HG02943 (cell line): ENCODE measurements around the gene TCIRG1.
"Not testable (repeated sequence)": the region's sequence is repeated elsewhere in the genome, so short reads cannot be mapped to it uniquely, and the experiment has no call there.

ENCODE experiments used
- ATAC-seq: cut with Tn5 transposase; IDR thresholded peaks from one replicate; pipeline ENCODE4 v1.9.1; 2021; ENCODE audit warnings: mild to moderate bottlenecking, low read depth, moderate library complexity; ENCODE audit not compliant: unreplicated experiment

Gene TCIRG1

DNA sequence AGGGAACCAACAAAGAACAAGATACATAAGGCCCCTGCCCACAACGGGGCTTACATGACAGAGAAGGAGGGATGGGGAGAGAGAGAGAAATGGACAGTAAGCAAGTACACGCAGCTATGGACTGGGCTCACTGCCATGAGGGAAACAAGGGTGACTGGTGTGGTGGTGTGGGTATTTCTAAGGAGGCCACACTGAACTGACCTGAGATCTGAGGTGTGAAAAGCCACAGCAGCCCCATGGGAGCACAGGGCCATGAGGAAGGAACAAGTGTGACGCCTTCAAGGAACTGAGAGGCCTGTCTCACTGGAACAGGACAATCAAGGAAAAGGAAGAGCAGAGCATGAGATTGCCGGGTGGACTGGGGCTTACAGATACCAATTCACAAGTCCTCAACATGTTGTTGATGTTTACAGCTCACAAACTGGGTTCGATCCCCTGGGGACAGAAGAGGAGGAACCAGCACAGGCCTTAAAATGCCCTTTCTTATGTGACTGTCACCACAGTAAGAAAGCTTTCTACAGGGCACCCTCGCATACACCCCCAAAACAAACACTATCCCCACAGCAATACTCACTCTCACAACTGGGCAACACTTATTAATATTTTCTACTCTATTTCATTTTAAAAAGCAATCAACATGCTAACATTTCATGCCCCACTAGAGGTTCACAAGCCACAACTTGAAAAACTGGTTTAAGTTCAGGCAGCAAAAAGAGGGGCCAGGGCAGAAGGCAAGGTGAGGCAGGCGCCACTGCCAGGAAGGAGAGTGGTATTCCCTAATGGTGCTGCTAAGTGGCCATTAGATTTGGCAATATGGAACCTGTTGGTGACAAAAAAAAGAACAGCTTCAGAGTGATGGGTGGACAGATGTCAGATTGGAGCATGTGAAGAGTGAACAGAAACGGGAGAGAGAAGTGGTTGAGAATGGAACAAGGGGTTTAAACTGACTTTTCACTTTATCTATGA, 39.1 kb downstream of the TCIRG1 start:
- no peak for ATAC-seq

DNA sequence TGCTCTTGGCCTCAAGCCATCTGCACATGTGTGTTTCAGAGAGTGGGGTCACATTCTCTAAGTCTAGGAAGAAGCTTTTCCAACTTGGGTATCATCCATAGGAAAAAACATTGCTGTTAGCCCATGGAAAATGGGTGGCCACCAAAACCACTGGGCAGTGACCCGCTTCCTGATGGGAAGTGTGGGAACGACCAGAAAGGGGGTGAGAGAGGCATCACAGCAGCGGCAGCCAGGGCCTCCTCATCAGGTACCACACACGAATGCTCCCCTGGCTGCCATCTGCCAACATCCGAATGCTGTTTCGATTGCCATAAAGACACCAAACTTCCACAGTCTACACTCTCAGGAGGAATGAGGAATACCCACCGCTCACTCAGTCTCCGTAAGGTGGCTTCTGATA, 42.0 kb downstream of the TCIRG1 start:
- ATAC-seq = no peak

DNA sequence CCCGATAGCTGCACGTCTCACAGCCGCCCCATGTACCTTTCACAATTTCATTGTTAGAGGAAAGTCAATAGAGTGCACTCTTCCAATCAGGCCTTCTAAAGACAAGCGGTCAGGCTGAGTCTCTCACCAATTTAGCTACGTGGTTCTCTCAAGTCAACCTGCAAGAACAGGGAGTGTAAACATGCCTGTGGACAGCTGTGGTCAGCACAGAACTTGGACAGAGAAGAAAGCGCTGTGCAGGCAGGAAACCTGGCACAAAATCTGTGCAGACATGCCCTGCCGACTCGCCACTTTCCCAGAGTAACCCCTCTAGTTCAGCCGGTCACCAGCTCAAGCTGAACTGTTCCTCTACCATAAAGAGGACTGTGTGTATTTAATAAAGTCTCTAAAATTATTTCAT, 42.9 kb downstream of the TCIRG1 start:
- ATAC-seq = no peak

DNA sequence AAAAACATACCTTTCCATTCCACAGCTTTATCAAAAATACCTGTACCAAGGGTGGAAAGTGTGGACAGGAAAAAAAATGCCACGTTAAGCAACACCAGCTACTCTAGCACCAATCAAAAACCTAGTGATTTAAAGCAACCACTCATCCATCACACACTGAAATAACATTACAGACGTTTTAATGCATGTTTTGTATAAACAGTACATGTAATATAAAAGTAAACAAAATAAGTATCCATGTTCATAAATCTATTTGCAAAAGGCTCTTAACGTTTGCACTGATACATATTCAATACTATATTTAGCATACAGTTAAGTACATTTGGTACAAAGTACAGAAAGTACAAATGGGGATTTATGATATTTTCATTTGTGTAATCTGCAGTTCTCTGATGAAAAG, 43.7 kb downstream of the TCIRG1 start:
- no peak for ATAC-seq

DNA sequence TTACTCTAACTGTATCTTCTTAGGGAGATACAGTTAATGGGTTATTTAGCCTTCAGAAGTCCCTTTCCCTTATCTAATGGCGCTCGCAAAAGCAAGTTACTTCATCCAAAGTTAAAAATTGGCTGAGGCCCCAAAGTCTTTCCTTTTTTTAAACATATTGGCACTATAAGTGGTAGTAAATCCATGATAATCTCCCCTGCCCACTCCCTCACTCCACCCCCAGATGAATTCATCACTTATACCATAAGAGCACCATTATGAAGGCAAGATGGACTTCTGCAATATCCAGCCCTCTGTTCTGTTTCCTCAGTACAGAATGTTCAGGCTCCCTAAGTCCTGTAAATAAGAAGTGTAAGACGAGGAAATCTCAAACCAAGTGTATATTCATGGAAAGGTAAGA, 44.7 kb downstream of the TCIRG1 start:
- no peak for ATAC-seq

DNA sequence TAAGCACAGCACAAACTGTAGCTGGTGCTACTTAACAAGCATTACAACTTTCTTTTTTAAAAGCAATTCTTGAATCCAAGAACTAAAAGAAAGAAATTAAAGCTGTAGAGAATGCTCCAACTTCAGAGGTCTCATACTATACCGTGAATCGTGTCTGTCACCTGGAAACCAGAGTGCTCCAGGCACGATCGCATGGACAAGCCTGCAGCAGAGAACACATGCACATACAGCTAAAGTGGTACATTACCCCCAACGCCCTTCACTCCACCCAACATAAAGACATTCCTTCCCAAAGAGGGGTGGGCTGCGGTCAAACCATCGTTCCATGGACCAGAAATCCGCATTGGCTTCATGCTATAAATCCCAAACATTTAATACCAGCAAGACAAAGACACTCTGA, 50.9 kb downstream of the TCIRG1 start:
- ATAC-seq = no peak

DNA sequence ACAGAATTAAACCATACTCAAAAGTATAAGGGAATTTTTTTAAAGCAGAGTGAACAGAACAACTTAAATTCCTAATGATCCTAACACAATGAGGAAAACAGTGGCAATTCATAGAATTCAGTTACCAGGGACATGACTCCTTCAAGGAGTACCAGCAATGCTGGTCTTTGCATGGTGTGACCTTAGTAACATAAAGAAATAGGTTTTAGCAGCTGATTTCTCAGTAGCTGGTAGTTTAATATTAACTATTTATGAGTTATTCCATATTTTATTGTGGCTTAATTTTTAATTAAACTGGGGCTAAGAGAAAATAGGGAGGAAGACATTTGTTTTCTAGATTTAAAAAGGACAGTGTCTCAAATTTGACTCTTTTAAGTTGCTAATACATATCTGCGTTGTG, 51.5 kb downstream of the TCIRG1 start:
- ATAC-seq = no peak

DNA sequence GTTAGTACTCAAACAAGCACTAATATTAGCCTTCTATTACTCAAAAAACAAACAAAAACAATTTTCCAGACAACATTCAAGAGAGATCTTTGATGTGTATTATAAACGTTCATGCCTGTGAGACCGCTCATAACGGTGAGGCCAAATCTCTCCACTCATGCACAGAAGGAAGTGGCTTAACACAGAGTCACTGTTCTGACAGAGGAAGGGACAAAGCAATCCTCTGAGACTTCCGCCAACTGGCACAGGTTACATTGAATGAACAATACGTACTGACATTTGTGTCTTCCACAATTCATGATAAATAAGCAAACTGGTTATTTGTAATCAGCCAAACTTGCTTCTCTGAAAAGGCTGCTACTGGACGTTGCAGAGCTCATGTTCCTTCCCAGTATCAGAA, 51.9 kb downstream of the TCIRG1 start:
- ATAC-seq = no peak

DNA sequence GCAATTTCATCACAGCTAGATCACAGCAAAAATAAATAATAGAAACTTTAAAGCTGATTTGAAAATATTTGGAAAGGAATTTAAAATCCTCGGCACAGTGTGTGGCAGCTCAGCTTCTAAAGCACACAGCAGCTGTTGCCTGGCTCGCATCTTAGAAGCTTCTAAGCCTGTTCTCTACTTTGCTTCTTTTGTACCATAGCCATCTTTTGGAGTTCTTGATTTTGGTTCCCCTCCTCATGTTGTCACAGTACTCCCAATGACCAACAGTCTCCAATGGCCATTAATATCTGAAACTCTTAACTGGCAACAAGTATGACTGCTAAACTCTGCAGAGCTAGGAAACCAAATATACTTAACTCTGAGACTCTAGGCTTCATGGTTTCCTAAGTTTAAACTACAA, 53.6 kb downstream of the TCIRG1 start:
- ATAC-seq = no peak

DNA sequence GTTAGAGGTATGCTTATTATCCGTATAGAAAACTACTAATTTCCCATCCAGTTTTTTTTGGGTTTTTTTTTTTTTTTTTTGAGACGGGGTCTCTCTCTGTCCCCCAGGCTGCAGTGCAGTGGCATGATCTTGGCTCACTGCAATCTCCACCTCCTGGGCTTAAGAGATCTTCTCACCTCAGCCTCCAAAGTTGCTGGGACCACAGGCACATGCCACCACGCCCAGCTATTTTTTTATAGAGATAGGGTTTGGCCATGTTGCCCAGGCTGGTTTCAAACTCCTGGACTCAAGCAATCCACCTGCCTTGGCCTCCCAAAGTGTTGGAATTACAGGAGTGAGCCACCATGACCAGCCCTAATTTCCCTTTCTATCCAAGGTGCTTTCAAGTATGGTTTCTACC, 54.1 kb downstream of the TCIRG1 start:
- not testable (repeated sequence) for ATAC-seq

DNA sequence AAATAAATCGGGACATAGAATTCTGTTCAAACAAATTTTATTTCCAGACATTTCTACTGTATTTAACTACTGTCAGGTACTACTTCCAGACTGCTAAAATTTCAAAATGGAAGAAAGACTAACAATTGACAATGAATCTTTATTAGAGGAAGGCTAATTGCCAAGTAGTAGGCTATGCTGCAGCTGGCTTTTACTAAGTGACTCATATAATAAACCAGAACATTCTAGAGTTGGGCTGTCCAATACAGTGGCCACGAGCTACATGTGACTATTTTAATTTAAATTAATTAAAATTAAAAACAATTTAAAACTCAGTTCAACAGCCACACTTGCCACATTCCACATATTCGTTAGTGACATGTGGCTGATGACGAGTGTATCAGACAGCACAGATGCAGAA, 54.7 kb downstream of the TCIRG1 start:
- ATAC-seq = no peak

DNA sequence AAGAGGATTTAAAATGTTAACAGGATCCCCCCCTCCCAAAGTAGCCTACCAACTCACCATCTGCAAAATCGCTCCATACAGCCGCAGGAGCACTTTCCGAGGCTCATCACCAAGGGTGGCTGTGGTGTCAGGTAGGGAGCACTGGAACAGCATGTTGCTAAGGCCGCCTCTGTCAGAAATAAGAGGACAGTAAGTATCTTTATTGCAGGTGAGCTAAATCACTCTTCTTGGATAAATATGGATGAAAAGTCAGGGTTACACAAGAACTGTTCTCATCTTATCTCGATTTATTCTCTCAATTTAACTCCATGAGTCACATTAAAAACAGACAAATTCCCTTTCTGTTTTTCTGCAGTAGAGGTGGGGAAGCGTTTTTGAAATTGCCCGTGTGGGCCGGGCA, 58.1 kb downstream of the TCIRG1 start:
- ATAC-seq = no peak

DNA sequence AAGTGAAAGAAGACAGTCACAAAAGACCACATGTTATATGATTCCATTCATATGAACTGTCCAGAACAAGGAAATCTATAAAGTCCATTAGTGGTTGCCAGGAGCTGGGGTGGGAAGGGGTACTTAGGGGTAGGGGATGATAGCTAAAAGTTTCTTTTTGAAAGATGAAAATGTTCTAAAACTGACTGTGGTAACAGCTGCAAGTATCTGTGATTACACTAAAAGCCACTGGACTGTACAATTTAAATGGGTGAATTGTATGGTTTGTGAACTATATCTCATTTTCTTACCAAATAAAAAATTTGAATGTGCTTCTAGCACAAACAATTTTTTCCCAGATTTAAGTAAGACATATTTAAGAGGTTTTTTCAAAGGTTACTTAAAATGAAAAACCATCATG, 60.2 kb downstream of the TCIRG1 start:
- ATAC-seq = no peak

DNA sequence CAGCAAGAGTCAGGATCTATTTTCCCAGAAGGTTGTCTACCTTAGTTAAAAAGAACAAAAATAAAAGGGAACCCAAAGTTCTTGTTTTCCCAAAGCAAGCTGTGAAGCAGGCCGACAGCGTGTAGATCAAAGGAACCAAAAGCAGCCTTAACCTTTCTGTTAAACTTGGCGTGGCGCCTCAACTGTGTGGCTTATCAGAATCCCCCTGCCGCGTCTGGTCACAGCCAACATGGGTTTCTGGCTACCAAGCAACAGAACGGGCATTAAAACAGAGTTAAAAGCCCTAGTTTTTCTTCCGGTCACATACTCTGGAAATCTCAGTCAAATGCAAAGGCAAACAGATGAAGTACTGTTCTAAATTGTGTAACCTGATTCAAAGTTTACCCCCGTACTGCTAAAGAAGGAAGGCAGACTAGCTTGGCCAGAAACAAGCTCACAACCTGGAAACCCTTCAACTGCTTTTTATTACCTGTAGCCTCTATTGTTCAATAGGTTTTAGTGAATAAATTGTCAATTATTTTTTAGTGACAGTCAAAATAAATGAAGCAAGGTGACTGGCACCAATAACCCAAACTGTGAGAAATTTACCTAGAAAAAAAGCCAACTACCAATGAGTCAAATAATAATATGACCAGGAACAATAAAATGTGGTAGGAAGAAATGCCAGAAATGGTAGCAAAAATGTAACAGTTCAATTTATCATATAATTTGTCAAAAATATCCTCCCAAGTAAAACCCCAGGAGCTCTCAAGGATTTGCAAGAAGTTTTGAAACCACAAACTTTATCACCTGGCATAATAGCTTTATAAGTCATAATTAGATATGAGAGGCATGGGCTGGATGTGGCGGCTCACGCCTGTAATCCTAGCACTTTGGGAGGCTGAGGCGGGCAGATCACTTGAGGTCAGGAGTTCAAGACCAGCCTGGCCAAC, 60.9 kb downstream of the TCIRG1 start:
- ATAC-seq = no peak
